Left ventricle myocardium inferior (tissue), 1 donor: ENCODE measurements around the gene NSD1. TPM values are rescaled to one million over a fixed set of nuclear protein-coding genes. Genes with fewer than 3 reads are reported as not detected.

Experiments
- DNase-seq: peaks from one replicate; pipeline ENCODE4 v3.0.0-alpha.2; 2020
- H3K27ac ChIP-seq: fragments of 200-600 bp; replicated peaks from 2 replicates; pipeline ENCODE4 v1.8.0; 2021
- H3K27me3 ChIP-seq: fragments of 200-600 bp; 2 replicates; pipeline ENCODE4 v1.8.0; 2021; ENCODE audit warnings: low read depth
- H3K36me3 ChIP-seq: fragments of 200-600 bp; 2 replicates; pipeline ENCODE4 v1.8.0; 2021
- H3K4me1 ChIP-seq: fragments of 200-600 bp; 2 replicates; pipeline ENCODE4 v1.8.0; 2021
- H3K4me3 ChIP-seq: fragments of 200-600 bp; 2 replicates; pipeline ENCODE4 v1.8.0; 2021; ENCODE audit warnings: mild to moderate bottlenecking, moderate library complexity
- H3K9me3 ChIP-seq: fragments of 200-600 bp; replicated peaks from 2 replicates; pipeline ENCODE4 v1.8.0; 2021
- intact Hi-C: fragments of 100-400 bp; cut with micrococcal nuclease; formaldehyde crosslinking; loops from one replicate; pipeline ENCODE4 v1.11.0; 2022
- total RNA-seq: library from RNA; stranded (reverse); fragmentation: NEBNext Ultra II Directional; extraction: Animal tissue kit (Norgen Biotek cat#: 25700); gene quantifications from one replicate; pipeline ENCODE4 v1.2.1, GENCODE V29; 2021
- TF ChIP-seq, protein P1 (sequence below): fragments of 200-600 bp; IDR thresholded peaks from 2 replicates; pipeline ENCODE4 v1.8.0; 2021; ENCODE audit warnings: antibody characterized with exemption, mild to moderate bottlenecking, borderline replicate concordance
- donor health status: DM: no; HTN: yes; CAD: no; lungs with severe emphysema.

NSD1 gene
- total RNA-seq, 1 donor from 2014 or later, result 40.8 TPM

DNA sequence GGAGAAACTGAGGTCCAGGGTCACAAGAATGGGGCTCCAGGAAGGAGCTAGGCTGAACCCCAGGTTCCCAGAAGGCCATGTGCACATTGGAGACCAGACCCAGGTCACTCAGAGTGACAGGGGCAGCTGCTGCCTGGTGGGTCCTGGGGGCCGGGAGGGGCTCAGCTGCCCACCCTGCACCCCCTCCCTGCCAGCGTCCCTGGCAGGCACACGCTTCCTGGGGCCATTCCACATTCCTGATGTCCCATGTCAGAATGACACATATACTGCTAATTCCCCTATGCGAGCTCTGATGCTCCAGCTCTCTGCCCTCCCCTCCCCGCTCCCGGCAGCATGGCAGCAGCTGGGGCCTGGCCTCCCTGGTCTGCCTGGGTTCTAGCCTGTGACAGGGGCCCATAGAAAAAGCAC, 32.9 kb upstream of the NSD1 start:
- Histone ChIP-seq H3K4me3 (no peak overlapping the region), H3K27me3 (peaks cover 55% of the 10 kb centered on the region), H3K4me1 (peaks cover 11% of the 10 kb centered on the region), H3K9me3 (no peaks in the 10 kb centered on the region), H3K36me3 (no peaks in the 10 kb centered on the region), H3K27ac (no peak overlapping the region)
- intact Hi-C loops, result no loop called here
- DNase-seq, result no peak
- TF ChIP-seq, protein P1, sequence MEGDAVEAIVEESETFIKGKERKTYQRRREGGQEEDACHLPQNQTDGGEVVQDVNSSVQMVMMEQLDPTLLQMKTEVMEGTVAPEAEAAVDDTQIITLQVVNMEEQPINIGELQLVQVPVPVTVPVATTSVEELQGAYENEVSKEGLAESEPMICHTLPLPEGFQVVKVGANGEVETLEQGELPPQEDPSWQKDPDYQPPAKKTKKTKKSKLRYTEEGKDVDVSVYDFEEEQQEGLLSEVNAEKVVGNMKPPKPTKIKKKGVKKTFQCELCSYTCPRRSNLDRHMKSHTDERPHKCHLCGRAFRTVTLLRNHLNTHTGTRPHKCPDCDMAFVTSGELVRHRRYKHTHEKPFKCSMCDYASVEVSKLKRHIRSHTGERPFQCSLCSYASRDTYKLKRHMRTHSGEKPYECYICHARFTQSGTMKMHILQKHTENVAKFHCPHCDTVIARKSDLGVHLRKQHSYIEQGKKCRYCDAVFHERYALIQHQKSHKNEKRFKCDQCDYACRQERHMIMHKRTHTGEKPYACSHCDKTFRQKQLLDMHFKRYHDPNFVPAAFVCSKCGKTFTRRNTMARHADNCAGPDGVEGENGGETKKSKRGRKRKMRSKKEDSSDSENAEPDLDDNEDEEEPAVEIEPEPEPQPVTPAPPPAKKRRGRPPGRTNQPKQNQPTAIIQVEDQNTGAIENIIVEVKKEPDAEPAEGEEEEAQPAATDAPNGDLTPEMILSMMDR, result no peak

DNA sequence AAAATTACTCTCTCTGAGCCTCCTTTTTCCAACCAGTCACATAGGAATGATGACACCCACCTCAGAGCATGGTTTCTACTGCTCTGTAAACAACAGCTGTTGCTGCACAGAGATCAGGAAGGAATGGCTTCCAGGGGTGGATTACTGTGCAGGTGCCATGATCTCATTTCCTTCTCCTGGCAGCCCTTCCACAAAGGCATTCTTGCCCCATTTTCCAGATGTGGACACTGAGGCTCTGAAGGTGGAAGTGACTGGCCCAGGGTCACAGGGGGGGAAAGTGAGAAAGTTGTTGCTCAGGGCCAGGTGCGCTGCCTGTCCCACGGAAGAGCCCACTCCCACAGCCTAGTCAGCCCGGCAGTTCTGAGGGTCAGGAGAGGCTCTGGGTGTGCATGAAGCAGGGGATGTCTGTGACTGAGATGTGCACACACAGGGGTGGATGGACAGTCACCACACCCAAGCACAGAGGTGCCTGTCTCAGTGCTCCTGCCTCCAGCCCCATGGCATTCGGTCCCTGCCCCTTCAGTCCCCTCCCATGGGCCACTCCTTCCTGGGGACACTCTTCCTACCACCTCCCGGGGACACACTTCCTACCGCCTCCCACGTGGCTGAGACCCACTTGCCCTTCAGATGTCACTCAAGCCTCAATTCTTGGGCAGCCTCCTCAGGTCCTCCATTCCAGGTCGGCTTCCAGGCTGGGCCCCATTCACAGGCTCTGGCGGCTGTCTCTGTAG, 29.9 kb upstream of the NSD1 start:
- Histone ChIP-seq H3K4me1 (peaks cover 1% of the 10 kb centered on the region), H3K4me3 (no peak overlapping the region), H3K27ac (no peak overlapping the region), H3K27me3 (peaks cover 61% of the 10 kb centered on the region), H3K9me3 (no peaks in the 10 kb centered on the region), H3K36me3 (no peaks in the 10 kb centered on the region)
- TF ChIP-seq, protein P1, result no peak
- DNase-seq, result no peak
- intact Hi-C loops, result no loop called here

DNA sequence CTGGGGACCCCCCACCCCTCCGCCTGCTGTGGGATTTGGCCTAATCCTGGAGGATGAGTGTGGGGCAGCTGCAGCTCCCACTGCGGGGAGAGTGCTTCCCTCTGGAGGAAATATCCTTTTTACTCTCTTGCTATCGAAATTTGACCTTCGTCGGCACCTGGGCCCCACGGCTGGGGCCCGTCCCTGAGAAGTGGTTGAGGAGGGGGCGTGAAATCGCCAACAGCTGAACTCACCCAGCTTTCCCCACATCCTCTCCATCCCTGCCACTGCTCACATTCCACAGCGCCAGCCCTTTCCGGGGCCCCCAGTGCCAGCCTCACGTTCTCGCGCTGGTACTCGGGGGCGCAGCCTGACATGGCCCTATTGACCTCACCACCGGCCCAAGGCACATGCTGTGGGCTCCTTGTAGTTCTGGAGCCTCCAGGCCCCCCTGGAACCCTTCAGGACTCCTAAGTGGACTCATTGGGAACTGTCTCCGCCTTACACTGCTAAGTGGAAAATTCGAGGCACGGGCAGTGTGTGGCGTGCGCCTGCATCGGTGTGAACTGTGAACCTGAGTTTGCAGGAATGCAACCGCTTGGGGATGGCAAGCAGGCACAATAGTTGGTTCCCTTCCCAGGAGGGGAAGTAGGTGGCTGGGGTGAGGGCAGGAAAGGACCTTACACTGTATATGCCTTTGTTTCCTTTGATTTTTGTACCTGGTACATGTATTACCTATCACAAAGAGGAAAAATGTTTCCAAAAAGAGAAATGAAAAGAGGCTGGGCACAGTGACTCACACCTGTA, 27.7 kb upstream of the NSD1 start:
- H3K27ac ChIP-seq, result no peak overlapping the region
- intact Hi-C loops, result no loop called here
- TF ChIP-seq, protein P1, result no peak
- peaks cover 54% of the 10 kb centered on the region for H3K27me3 ChIP-seq
- peaks cover 9% of the 10 kb centered on the region for H3K4me1 ChIP-seq
- no peaks in the 10 kb centered on the region for H3K36me3 ChIP-seq
- DNase-seq, result no peak
- no peak overlapping the region for H3K4me3 ChIP-seq
- no peaks in the 10 kb centered on the region for H3K9me3 ChIP-seq

DNA sequence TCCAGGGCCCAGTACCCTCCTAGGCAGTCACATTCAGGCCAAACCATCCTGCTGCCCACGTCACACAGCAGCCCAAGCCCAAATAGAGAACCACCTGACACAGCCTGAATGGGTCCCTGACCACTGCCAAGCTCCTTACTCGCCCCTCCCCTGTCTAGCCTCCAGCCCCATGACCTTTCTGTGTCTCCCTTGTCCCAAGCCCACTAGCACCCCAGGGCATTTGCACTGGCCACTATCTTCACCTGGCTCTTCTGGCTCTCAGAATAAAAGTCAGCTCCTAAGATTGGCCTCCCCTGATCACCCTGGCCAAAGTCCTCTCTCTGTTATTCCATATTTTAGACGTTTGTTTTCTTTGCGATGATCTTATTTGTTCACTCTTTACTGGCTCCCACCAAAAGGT, 26.4 kb upstream of the NSD1 start:
- no peak for DNase-seq
- intact Hi-C loops, result no loop called here

DNA sequence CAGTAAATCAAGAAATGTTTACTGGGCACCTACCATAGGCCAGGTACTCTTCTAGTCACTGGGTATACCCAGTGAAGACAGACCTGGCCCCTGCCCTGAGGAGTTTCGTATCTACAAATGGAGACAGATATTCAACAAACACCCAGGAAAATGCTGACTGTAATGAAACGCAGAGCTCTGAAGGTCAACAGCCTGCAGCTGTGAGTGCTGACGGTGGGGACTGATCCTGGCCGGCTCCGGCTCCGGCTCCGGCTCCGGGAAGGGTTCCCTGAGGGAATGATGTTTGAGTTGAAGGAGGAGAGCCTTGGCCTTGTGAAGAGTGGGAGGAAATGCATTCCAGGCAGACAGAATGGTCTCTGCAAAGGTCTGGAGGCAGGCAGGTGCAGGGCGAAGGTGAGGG, 23.8 kb upstream of the NSD1 start:
- TF ChIP-seq, protein P1, result no peak
- intact Hi-C loops, result loop anchor here (5.0 to 10.0 kb wide), 2 partner anchors 38 to 165 kb away; no protein-coding TSS in a partner anchor
- peaks cover 21% of the 10 kb centered on the region for H3K4me1 ChIP-seq
- DNase-seq, result peak; percentile 23
- no peaks in the 10 kb centered on the region for H3K36me3 ChIP-seq
- no peak overlapping the region for H3K4me3 ChIP-seq
- H3K27ac ChIP-seq, result no peak overlapping the region
- peaks cover 15% of the 10 kb centered on the region for H3K27me3 ChIP-seq
- no peaks in the 10 kb centered on the region for H3K9me3 ChIP-seq

More for the DNA sequence above, 26.4 kb upstream of the NSD1 start:
- no peaks in the 10 kb centered on the region for H3K9me3 ChIP-seq
- peaks cover 9% of the 10 kb centered on the region for H3K4me1 ChIP-seq
- TF ChIP-seq, protein P1, result no peak
- H3K27ac ChIP-seq, result no peak overlapping the region
- no peak overlapping the region for H3K4me3 ChIP-seq
- peaks cover 41% of the 10 kb centered on the region for H3K27me3 ChIP-seq
- H3K36me3 ChIP-seq, result no peaks in the 10 kb centered on the region
